HG03575 (cell line): ENCODE results near the gene SCARF1.

ENCODE experiments used
- ATAC-seq: cut with Tn5 transposase; IDR thresholded peaks from one replicate; pipeline ENCODE4 v1.9.1; 2021; ENCODE audit not compliant: unreplicated experiment, insufficient number of reproducible peaks, low FRiP score; ENCODE audit errors: extremely low read depth

Gene SCARF1

DNA sequence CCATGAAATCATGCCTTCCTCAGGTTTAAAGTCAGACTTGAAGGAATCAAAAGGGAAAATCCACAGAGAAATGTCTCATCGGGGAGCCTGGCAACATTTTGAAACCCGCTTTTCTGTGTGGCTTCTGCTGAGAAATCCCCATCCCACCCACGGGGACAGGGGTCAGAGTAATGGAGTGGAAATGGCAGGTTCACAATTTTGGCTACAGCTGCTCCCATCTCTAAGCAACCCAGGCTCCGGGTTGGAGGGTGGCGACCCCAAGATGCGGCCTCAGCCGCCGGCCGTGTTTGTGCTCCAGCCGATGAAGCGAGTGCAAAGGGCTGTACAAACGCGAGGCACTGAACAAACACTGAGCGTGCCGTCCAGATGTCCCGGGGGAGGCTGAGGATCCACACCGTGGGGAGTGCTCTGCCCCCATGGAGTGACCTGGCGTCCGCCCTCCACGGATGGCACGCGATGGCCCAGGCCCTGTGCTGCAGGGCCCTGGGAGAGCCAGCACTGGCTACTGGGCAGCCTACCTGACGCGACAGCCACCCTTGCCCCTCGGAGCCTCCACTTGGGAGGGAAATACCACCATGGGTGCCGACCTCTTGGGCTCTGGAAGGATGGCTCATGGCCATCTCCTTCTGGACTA, 39.1 kb downstream of the SCARF1 start:
- no peak for ATAC-seq

GRCh38 chr17:1605681-1606351, 39.7 kb downstream of the SCARF1 start:
- no peak for ATAC-seq

DNA sequence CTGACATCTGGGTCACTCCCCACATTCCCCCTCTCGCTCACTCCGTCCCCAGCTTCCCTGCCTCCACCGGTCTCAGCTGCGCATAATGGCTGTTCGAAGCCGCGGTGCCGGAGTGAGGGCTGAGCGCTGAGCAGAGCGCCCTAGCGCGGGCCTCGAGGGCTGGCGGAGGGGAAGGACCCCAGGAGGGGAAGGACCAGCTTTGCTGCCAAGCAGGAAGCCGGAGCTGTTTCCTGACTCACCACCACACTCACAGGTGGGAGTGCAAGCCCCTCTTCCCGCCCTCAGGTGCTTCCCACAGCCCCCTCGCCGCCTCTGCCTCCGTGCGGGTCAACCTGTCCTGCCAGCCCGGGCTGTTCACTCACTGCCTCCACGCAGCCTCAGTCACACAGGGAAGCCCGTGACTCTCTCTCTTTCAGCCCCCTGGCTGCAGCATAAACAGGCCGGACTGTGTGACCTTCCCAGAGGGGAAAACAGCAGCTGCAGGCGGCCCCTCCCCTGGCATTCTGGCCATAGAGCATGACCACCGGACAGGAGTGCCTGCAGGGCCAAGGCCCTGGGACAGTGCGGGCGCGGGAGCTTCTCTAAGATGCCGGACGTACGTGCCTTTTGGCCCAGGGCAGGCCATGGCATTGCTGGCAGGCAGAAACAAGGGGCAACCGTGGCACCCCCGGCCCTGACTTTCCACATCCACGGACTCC, 40.6 kb downstream of the SCARF1 start:
- no peak for ATAC-seq

DNA sequence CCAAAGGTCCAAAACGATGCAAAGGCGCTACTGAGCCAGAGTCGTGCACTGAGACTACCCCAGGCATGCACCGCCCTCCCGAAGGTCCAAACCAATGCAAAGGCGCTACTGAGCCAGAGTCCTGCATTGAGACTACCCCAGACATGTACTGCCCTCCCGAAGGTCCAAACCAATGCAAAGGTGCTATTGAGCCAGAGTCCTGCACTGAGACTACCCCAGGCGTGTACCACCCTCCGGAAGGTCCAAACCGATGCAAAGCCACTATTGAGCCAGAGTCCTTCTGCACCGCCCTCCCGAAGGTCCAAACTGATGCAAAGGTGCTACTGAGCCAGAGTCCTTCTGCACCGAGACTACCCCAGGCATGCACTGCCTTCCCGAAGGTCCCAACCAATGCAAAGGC, 44.0 kb downstream of the SCARF1 start:
- no peak for ATAC-seq

GRCh38 chr17:1598399-1599095, 47.0 kb downstream of the SCARF1 start:
- ATAC-seq, result no peak

DNA sequence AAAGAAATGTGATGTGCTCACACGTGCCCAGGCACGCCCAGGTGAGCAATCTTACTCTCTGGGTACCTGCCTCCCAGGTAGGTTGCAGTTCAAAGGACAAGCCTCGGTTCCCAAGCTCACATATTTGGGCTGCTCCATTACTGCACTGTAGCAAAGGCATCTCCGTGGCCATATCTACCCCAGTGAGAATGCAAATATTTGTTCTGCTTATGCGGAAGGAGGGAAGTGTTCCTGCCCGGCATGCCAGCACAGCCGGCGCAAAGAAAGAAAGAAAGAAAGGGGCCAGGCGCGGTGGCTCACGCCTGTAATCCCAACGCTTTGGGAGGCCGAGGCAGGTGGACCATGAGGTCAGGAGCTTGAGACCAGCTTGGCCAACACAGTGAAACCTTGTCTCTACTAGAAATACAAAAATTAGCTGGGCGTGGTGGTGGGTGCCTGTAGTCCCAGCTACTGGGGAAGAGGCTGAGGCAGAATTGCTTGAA, 47.6 kb downstream of the SCARF1 start:
- no peak for ATAC-seq

GRCh38 chr17:1593630-1593931, 52.0 kb downstream of the SCARF1 start:
- ATAC-seq, result no peak

- no peak for ATAC-seq
Observed at GRCh38 chr17:1592751-1593629, 52.5 kb downstream of the SCARF1 start.

GRCh38 chr17:1591474-1592090, 54.0 kb downstream of the SCARF1 start:
- no peak for ATAC-seq

DNA sequence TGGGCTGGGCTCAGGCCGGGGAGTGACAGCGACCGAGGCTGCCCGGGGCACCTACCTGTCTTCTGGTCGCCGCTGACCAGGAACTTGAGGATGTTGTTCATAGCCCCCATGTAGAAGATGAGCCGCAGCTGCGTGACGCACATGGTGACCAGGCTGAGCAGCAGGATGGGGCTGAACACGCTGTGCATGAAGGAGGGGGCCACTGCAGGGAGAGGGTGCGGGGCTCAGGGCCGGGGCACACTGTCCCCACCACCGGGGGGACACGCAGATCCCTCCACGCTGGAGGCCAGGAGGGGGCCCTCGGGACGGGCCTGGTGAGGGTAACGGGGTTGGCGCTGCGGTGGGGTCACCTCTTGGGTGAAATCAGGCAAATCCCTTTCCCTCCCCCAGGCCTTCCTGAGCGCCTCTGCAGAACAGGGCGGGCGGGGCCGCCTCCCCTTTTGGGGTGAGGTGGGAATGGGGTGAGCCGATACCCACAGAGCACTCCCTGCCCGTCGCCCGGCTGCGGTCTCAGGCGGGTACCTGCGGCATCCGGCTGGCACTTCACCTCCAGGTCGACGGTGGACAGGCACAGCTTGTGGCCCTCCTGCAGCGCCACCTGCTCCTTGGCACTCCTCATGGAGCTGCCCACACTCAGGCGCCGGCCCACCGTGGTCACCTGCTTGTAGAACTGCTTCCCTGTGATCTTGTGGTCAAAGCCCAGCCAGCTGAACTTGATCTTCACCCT, 54.6 kb downstream of the SCARF1 start:
- ATAC-seq, result no peak

- no peak for ATAC-seq
Observed at GRCh38 chr17:1590029-1590746, 55.3 kb downstream of the SCARF1 start.

GRCh38 chr17:1588821-1589585, 56.5 kb downstream of the SCARF1 start:
- no peak for ATAC-seq

- no peak for ATAC-seq
Observed at GRCh38 chr17:1584167-1584566, 61.4 kb downstream of the SCARF1 start.
